ENCODE measurements around the gene CSNK1D. TPM values are rescaled to one million over a fixed set of nuclear protein-coding genes. Genes with fewer than 3 reads are reported as not detected.

The CSNK1D gene
- total RNA-seq, 2 donors from 2014 or later: 166 to 170 TPM

- Mint-ChIP-seq H3K4me3 (no peak overlapping the region), H3K4me1 (ENCODE audit: low read depth) (peaks cover 13% of the 10 kb centered on the region)
- ATAC-seq (replicated peaks in 1 of 2): peak; percentile 47 to 51
Measured at GRCh38 chr17:82315703-82316358, 42.3 kb upstream of the CSNK1D start.

GRCh38 chr17:82314727-82315605 is 41.5 kb upstream of the CSNK1D start:
- Mint-ChIP-seq H3K36me3 (ENCODE audit: insufficient read depth in 2 of 2) (peaks cover 10 to 30% of the 10 kb centered on the region in 2 donors), H3K27ac (peak overlapping the region; percentile 57), H3K4me1 (ENCODE audit: low read depth) (peaks cover 18% of the 10 kb centered on the region), H3K27me3 (ENCODE audit: low read depth) (no peaks in the 10 kb centered on the region), H3K9me3 (no peaks in the 10 kb centered on the region), H3K4me3 (no peak overlapping the region)
- no peak for ATAC-seq (replicated peaks in 1 of 2)
- DNase-seq: no peak

More at GRCh38 chr17:82315703-82316358, 42.3 kb upstream of the CSNK1D start:
- H3K27ac Mint-ChIP-seq: peak overlapping the region; percentile 49
- H3K9me3 Mint-ChIP-seq: no peaks in the 10 kb centered on the region
- no peaks in the 10 kb centered on the region for H3K27me3 Mint-ChIP-seq (ENCODE audit: low read depth)
- H3K36me3 Mint-ChIP-seq (ENCODE audit: insufficient read depth in 2 of 2): peaks cover 10 to 30% of the 10 kb centered on the region in 2 donors
- DNase-seq: peak; percentile 61 to 64

- peaks cover 10 to 30% of the 10 kb centered on the region in 2 donors for H3K36me3 Mint-ChIP-seq (ENCODE audit: insufficient read depth in 2 of 2)
- peaks cover 19% of the 10 kb centered on the region for H3K4me1 Mint-ChIP-seq (ENCODE audit: low read depth)
- no peak for DNase-seq
- peak overlapping the region; percentile 57 for H3K27ac Mint-ChIP-seq
- H3K9me3 Mint-ChIP-seq: no peaks in the 10 kb centered on the region
- no peak overlapping the region for H3K4me3 Mint-ChIP-seq
- ATAC-seq (replicated peaks in 1 of 2): no peak
- no peaks in the 10 kb centered on the region for H3K27me3 Mint-ChIP-seq (ENCODE audit: low read depth)
Measured at GRCh38 chr17:82314012-82314726, 40.7 kb upstream of the CSNK1D start.

GRCh38 chr17:82313195-82314011 is 39.9 kb upstream of the CSNK1D start:
- H3K4me1 Mint-ChIP-seq (ENCODE audit: low read depth): peaks cover 19% of the 10 kb centered on the region
- H3K36me3 Mint-ChIP-seq (ENCODE audit: insufficient read depth in 2 of 2): peaks cover 15 to 30% of the 10 kb centered on the region in 2 donors
- peak overlapping the region; percentile 85 for H3K27ac Mint-ChIP-seq
- no peak overlapping the region for H3K4me3 Mint-ChIP-seq
- DNase-seq: no peak
- ATAC-seq (replicated peaks in 1 of 2): no peak
- H3K27me3 Mint-ChIP-seq (ENCODE audit: low read depth): no peaks in the 10 kb centered on the region
- no peaks in the 10 kb centered on the region for H3K9me3 Mint-ChIP-seq

GRCh38 chr17:82311971-82312370 is 38.5 kb upstream of the CSNK1D start:
- peaks cover under 1 to 3% of the 10 kb centered on the region in 2 donors for H3K9me3 Mint-ChIP-seq
- peaks cover 28% of the 10 kb centered on the region for H3K4me1 Mint-ChIP-seq (ENCODE audit: low read depth)
- H3K27me3 Mint-ChIP-seq (ENCODE audit: low read depth): no peaks in the 10 kb centered on the region
- H3K27ac Mint-ChIP-seq: no peak overlapping the region
- no peak overlapping the region for H3K4me3 Mint-ChIP-seq
- ATAC-seq (replicated peaks in 1 of 2): no peak
- DNase-seq: no peak
- peaks cover 20 to 31% of the 10 kb centered on the region in 2 donors for H3K36me3 Mint-ChIP-seq (ENCODE audit: insufficient read depth in 2 of 2)

GRCh38 chr17:82310877-82311276 is 37.4 kb upstream of the CSNK1D start:
- no peak overlapping the region for H3K4me3 Mint-ChIP-seq
- no peak for DNase-seq
- peaks cover 17 to 25% of the 10 kb centered on the region in 2 donors for H3K36me3 Mint-ChIP-seq (ENCODE audit: insufficient read depth in 2 of 2)
- no peak overlapping the region for H3K27ac Mint-ChIP-seq
- peaks cover 4 to 6% of the 10 kb centered on the region in 2 donors for H3K9me3 Mint-ChIP-seq
- peaks cover 39% of the 10 kb centered on the region for H3K4me1 Mint-ChIP-seq (ENCODE audit: low read depth)
- H3K27me3 Mint-ChIP-seq (ENCODE audit: low read depth): no peaks in the 10 kb centered on the region
- ATAC-seq (replicated peaks in 1 of 2): no peak

- peaks cover 4 to 6% of the 10 kb centered on the region in 2 donors for H3K9me3 Mint-ChIP-seq
- H3K36me3 Mint-ChIP-seq (ENCODE audit: insufficient read depth in 2 of 2): peaks cover 15 to 19% of the 10 kb centered on the region in 2 donors
- no peak overlapping the region for H3K4me3 Mint-ChIP-seq
- DNase-seq (no peak), ATAC-seq (replicated peaks in 1 of 2) (no peak)
- peaks cover 49% of the 10 kb centered on the region for H3K4me1 Mint-ChIP-seq (ENCODE audit: low read depth)
- H3K27me3 Mint-ChIP-seq (ENCODE audit: low read depth): no peaks in the 10 kb centered on the region
- H3K27ac Mint-ChIP-seq: peak overlapping the region; percentile 21
Measured at GRCh38 chr17:82309656-82310570, 36.4 kb upstream of the CSNK1D start.

- H3K27me3 Mint-ChIP-seq (ENCODE audit: low read depth): no peaks in the 10 kb centered on the region
- H3K9me3 Mint-ChIP-seq: peaks cover 4 to 6% of the 10 kb centered on the region in 2 donors
- peak overlapping the region; percentile 76 to 83 for H3K4me3 Mint-ChIP-seq
- H3K36me3 Mint-ChIP-seq (ENCODE audit: insufficient read depth in 2 of 2): peaks cover 7 to 17% of the 10 kb centered on the region in 2 donors
- peak overlapping the region; percentile 99 for H3K27ac Mint-ChIP-seq
- ATAC-seq (replicated peaks in 1 of 2) (no peak), DNase-seq (no peak)
- H3K4me1 Mint-ChIP-seq (ENCODE audit: low read depth): peaks cover 71% of the 10 kb centered on the region
Measured at GRCh38 chr17:82305727-82306300, 32.3 kb upstream of the CSNK1D start.

GRCh38 chr17:82304826-82305726 is 31.6 kb upstream of the CSNK1D start:
- Mint-ChIP-seq H3K36me3 (ENCODE audit: insufficient read depth in 2 of 2) (peaks cover 7 to 18% of the 10 kb centered on the region in 2 donors), H3K4me3 (peak overlapping the region; percentile 72 to 76), H3K27me3 (ENCODE audit: low read depth) (no peaks in the 10 kb centered on the region), H3K4me1 (ENCODE audit: low read depth) (peaks cover 75% of the 10 kb centered on the region), H3K9me3 (peaks cover 4 to 6% of the 10 kb centered on the region in 2 donors), H3K27ac (peak overlapping the region; percentile 99)
- DNase-seq (no peak), ATAC-seq (replicated peaks in 1 of 2) (no peak)

GRCh38 chr17:82303944-82304808 is 30.7 kb upstream of the CSNK1D start:
- Mint-ChIP-seq H3K27me3 (ENCODE audit: low read depth) (no peaks in the 10 kb centered on the region), H3K36me3 (ENCODE audit: insufficient read depth in 2 of 2) (peaks cover 9 to 21% of the 10 kb centered on the region in 2 donors), H3K4me1 (ENCODE audit: low read depth) (peaks cover 81% of the 10 kb centered on the region), H3K27ac (peak overlapping the region; percentile 87), H3K4me3 (peak overlapping the region; percentile 98 to 99), H3K9me3 (peaks cover 4 to 6% of the 10 kb centered on the region in 2 donors)
- no peak for DNase-seq
- no peak for ATAC-seq (replicated peaks in 1 of 2)

All from activated T-cell treated with anti-CD3 and anti-CD28 coated beads, Interleukin-2, amount 50 U/mL, for 72 hours (primary cell).